Activated CD4-positive, alpha-beta T cell treated with anti-CD3 and anti-CD28 coated beads, Interleukin-2, Interleukin-6, amounts not matched to agents 100 ng/mL and 50 ng/mL, durations not matched to agents 16 hours and 8 hours (primary cell): ENCODE data around the gene SCARB1.

Source experiments
- DNase-seq: peaks from one replicate; pipeline ENCODE4 v3.0.0-alpha.2; 2020

Gene SCARB1

GRCh38 chr12:124741211-124741610 lies 122.5 kb downstream of the SCARB1 start:
- DNase-seq = no peak

GRCh38 chr12:124740691-124741137 lies 123.0 kb downstream of the SCARB1 start:
- peak; percentile 18 for DNase-seq

GRCh38 chr12:124739953-124740561 lies 123.6 kb downstream of the SCARB1 start:
- no peak for DNase-seq

- no peak for DNase-seq
These were observed 124.8 kb downstream of the SCARB1 start for GRCh38 chr12:124738636-124739467.

GRCh38 chr12:124737772-124738635 lies 125.7 kb downstream of the SCARB1 start:
- no peak for DNase-seq

GRCh38 chr12:124737040-124737419 lies 126.6 kb downstream of the SCARB1 start:
- DNase-seq = no peak

GRCh38 chr12:124736115-124737039 lies 127.3 kb downstream of the SCARB1 start:
- DNase-seq = no peak

- DNase-seq = no peak
These were observed 129.4 kb downstream of the SCARB1 start for GRCh38 chr12:124734224-124734788.

GRCh38 chr12:124733086-124733485 lies 130.6 kb downstream of the SCARB1 start:
- DNase-seq = no peak

- DNase-seq = no peak
These were observed 131.2 kb downstream of the SCARB1 start for GRCh38 chr12:124732275-124733075.

GRCh38 chr12:124731869-124732268 lies 131.8 kb downstream of the SCARB1 start:
- no peak for DNase-seq

GRCh38 chr12:124730455-124730932 lies 133.2 kb downstream of the SCARB1 start:
- no peak for DNase-seq

GRCh38 chr12:124727922-124728321 lies 135.7 kb downstream of the SCARB1 start:
- DNase-seq = no peak

- DNase-seq = no peak
These were observed 136.3 kb downstream of the SCARB1 start for GRCh38 chr12:124727264-124727800.
